HG03135 (cell line): ENCODE measurements around the gene UQCC2.

Source experiments
- ATAC-seq: cut with Tn5 transposase; IDR thresholded peaks from one replicate; pipeline ENCODE4 v1.9.1; 2021; ENCODE audit warnings: mild to moderate bottlenecking, moderate library complexity; ENCODE audit not compliant: unreplicated experiment

UQCC2 gene

GRCh38 chr6:33744001-33744848 lies 32.7 kb upstream of the UQCC2 start:
- no peak for ATAC-seq

GRCh38 chr6:33742837-33743236 lies 31.3 kb upstream of the UQCC2 start:
- ATAC-seq: no peak

- ATAC-seq: no peak
Measured at GRCh38 chr6:33742092-33742491, 30.6 kb upstream of the UQCC2 start.

GRCh38 chr6:33740794-33741193 lies 29.3 kb upstream of the UQCC2 start:
- ATAC-seq: no peak

GRCh38 chr6:33740204-33740608 lies 28.7 kb upstream of the UQCC2 start:
- no peak for ATAC-seq

GRCh38 chr6:33739571-33739970 lies 28.1 kb upstream of the UQCC2 start:
- ATAC-seq: no peak

GRCh38 chr6:33738879-33739278 lies 27.4 kb upstream of the UQCC2 start:
- no peak for ATAC-seq

- ATAC-seq: no peak
Measured at GRCh38 chr6:33738153-33738552, 26.7 kb upstream of the UQCC2 start.

- ATAC-seq: no peak
Measured at GRCh38 chr6:33737267-33738026, 25.9 kb upstream of the UQCC2 start.

- no peak for ATAC-seq
Measured at GRCh38 chr6:33735216-33735615, 23.7 kb upstream of the UQCC2 start.

GRCh38 chr6:33733709-33734007 lies 22.2 kb upstream of the UQCC2 start:
- ATAC-seq: no peak

- ATAC-seq: no peak
Measured at GRCh38 chr6:33732817-33733708, 21.6 kb upstream of the UQCC2 start.

- no peak for ATAC-seq
Measured at GRCh38 chr6:33732385-33732784, 20.9 kb upstream of the UQCC2 start.

GRCh38 chr6:33731751-33732282 lies 20.3 kb upstream of the UQCC2 start:
- no peak for ATAC-seq

- no peak for ATAC-seq
Measured at GRCh38 chr6:33731035-33731434, 19.5 kb upstream of the UQCC2 start.

- no peak for ATAC-seq
Measured at GRCh38 chr6:33730611-33731010, 19.1 kb upstream of the UQCC2 start.

- ATAC-seq: no peak
Measured at GRCh38 chr6:33729059-33729458, 17.6 kb upstream of the UQCC2 start.

- ATAC-seq: no peak
Measured at GRCh38 chr6:33728438-33728837, 16.9 kb upstream of the UQCC2 start.

GRCh38 chr6:33727932-33728331 lies 16.4 kb upstream of the UQCC2 start:
- ATAC-seq: no peak

- no peak for ATAC-seq
Measured at GRCh38 chr6:33727126-33727525, 15.6 kb upstream of the UQCC2 start.

GRCh38 chr6:33726696-33727095 lies 15.2 kb upstream of the UQCC2 start:
- no peak for ATAC-seq
